ENCODE data around the gene SORBS1.

SORBS1 gene

DNA sequence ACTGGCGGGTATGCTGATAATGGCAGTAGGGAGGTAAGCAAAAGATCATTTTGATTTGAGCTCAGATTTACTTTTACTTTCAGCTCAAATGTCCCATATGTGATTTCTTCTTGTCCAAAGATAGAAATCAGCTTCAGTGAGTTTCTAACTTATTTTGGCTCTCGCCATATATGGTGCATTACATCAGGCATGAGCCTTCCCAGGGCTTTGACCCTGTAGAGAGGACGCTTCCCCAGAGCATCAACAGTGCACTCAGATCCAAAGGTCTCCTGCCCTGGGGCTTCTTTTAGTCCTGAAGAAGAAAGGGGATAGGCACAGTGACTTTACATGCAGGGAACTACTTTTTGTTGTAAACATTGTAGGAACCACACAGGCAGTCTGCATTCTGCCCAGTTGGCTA lies 141.8 kb downstream of the SORBS1 start:
- no peak for TF ChIP-seq GATA2 (IDR thresholded peaks at IDR 0.05; ENCODE audit: low read depth, low read length)

DNA sequence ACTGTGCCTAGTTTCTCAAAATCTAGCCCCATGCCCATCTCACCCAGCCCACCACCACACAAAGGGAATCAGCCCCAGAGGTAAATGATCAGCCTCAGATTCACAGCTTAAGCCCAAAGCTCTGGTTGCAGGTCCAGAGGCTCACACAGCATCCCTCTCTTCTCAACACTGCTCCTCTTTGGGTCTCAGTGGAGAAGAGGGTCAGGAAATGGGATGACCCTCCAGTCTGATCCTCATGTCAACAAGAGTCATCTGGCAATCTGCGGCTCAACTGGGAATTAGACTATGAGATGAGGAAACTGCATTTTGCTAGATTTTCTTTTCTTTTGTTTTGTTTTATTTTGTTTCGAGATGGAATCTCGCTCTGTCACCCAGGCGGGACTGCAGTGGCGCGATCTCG lies 144.2 kb downstream of the SORBS1 start:
- TF ChIP-seq GATA3 (IDR thresholded peaks at IDR 0.05; ENCODE audit: low read depth, low read length) (no peak), GATA2 (IDR thresholded peaks at IDR 0.05; ENCODE audit: low read depth, low read length) (no peak)

DNA sequence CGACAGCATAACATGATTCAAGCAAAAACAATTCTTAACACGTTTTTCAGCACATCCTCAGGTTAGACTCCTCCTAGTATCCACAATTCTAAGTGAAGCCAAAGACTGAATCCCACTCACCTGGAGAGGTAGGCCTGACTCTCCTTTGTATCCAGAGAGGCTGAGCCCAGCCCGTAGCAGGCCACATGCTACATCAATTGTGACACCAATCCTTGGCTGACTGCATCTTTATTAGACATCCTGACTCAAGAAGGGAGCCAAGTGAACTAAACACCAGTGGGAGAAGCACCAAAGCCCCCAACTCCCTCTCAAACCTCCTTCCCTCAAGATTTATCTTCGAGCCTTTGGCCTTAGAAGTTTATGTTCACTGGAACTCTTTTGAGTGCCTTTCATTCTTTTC lies 144.9 kb downstream of the SORBS1 start:
- no peak for TF ChIP-seq GATA2 (IDR thresholded peaks at IDR 0.05; ENCODE audit: low read depth, low read length)
- TF ChIP-seq GATA3 (IDR thresholded peaks at IDR 0.05; ENCODE audit: low read depth, low read length) = no peak

DNA sequence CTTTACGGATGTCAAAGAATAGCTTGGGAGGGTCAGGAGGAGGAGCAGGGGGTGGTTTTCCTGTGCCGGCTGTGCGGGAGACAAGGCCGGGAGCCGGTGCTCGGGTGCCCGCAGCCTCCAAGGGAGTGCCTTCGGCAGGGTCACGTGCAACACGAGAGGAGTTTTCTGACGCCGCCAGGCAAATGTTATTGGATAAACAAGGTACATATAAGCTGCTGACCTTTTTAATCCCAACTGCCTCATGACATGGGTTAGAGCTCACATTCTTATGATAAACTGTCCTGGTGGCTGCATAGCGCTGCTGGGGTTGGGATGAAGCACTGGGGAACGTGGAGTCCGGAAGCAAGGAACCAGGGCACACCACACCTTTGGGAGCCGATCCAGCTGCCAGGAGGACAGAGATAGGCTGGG lies 145.5 kb downstream of the SORBS1 start:
- TF ChIP-seq GATA3 (IDR thresholded peaks at IDR 0.05; ENCODE audit: low read depth, low read length) (no peak), GATA2 (IDR thresholded peaks at IDR 0.05; ENCODE audit: low read depth, low read length) (no peak)

DNA sequence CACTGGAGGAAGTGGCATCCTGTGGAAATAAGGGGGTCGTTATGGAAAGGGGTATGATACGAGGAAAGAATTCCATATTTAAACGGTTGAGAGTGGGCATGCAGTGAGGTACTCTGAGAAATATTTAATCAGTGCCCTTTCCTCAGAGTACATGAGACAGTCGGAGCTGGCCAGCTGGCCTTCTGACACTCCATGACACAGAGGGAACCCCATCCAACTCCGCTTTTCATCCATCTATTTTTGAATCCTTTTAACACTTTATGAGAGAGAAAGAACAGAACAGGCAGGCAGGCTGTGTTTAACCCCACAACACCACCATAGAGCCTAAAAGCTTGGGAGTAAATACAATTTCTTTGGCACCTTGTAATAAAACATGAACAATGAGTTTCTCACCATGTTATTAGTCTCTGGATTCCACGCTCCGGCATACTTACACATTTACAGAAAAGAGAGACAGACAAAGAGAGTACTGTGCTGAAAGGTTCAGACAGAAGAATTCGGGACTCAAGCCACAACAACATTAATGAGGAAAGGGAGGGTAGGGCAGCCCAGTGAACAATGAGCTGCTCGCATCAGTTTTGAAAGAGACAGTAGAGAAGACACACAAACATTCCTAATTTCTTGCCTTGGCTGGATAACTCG lies 146.2 kb downstream of the SORBS1 start:
- no peak for TF ChIP-seq GATA2 (IDR thresholded peaks at IDR 0.05; ENCODE audit: low read depth, low read length)
- no peak for TF ChIP-seq GATA3 (IDR thresholded peaks at IDR 0.05; ENCODE audit: low read depth, low read length)

DNA sequence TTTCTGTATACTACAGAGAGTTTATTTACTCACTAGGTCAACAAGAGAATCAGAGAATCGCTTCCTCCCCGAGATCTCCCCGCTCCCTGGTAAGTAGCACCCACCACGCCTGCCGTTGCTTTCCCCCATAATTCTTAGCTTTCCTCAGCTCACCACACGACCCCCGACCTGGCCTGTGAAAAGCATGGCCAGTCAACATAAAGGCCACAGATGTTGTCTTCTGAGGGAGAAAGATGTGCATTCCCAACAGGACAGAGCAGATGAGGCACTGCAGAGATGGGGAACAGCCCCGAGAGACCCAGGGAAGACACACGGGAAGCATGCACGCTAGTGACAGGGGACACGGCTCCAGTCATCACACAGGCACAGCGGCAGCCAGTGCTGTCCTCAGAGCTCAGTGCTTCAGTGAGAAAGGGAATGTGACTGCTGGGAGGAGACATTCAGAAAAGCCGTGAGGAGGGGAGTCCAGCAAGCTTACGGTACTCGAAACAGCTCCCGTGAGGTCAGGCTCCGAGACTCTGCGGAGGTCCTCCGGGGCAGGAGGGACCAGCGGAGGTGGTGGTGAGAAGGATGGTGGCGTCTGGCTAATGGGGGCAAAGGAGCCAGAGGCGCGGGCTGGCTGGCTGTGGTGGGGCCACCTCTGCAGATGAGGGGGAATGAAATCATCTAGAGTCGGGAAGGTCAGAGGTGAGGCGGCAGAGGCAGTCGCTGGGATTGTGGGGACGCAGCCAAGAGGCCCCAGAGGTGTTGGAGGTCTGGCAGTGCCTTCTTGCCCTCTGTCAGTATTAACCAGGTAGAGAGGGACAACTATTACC lies 146.9 kb downstream of the SORBS1 start:
- TF ChIP-seq GATA2 (IDR thresholded peaks at IDR 0.05; ENCODE audit: low read depth, low read length) (no peak), GATA3 (IDR thresholded peaks at IDR 0.05; ENCODE audit: low read depth, low read length) (no peak)

DNA sequence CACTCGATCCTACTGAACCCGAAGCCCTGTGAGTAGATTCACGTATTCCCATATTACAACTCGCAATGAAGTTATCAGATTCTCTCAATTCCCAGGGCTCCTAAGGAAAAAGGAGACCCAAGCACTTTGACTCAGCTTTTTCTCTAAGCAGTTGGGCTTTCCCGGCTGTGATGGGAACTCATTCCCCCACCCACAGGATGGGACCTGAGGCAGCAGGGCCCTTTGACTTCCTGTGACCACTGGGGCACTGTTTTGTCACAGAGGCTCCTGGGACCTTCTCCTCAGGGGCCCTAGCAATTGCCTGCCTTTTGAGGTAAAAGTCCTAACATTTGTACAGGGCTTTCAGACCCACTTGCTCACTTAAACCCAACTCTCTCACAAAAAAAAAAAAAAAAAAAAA lies 147.6 kb downstream of the SORBS1 start:
- TF ChIP-seq GATA2 (IDR thresholded peaks at IDR 0.05; ENCODE audit: low read depth, low read length) (no peak), GATA3 (IDR thresholded peaks at IDR 0.05; ENCODE audit: low read depth, low read length) (no peak)

DNA sequence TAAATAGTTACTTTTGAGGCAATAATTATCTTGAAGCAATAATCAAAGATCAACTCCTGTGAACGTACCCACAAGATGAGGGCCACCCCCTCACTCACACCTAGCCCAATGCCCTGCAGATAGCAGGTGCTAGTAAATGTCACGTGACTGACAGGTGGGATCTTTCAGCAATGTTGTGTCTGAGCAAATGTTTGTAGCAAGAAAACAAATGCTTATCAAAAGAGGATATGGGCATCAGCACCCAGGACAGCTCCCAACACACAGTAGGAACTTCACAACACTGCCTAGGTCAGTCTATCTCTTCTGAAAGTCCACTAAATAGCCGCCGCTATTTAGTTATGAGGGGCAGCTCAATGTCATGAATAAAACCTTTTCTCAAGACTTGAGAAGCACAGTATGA lies 149.5 kb downstream of the SORBS1 start:
- TF ChIP-seq GATA2 (IDR thresholded peaks at IDR 0.05; ENCODE audit: low read depth, low read length) (no peak), GATA3 (IDR thresholded peaks at IDR 0.05; ENCODE audit: low read depth, low read length) (no peak)

DNA sequence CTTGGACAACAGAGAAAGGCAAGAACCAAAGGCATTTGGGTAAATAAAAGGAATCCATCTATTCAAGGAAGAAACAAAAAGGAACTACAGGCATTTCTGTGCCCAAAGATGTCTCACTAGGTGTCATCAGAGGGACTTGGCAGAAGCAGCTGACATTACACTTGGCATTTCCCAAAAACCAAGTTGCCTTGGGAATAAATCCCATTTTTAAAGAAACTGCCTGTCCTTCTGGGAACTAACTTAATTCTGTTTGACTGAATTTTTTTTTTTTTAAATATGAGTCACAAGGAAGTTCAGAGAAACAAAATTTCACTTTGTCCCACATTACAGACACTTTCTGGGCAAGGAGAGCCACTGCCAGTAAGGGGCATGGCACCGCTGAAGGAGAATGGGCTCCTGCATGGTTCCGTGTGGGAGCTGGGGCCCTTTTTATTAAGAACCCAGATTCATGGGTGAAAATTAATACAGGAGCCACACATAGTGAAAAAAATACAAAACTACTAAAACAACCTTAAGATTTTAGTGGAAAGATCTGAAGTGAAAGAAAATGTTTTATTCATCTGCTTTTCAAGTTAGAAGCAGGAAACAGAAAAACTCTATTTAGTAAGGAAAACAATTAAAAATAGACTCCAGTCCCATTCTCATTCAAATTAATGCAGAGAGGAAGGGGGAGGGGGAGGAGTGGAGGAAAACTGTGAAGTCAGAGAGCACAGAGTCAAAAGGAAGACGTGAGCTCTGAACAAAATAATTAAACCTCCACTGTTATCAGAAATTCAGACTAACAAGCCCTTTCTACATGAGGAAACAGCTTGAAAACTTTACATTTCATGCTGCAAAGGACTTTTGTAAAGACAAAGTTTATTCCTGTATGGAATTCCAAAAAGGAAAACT lies 151.9 kb downstream of the SORBS1 start:
- TF ChIP-seq GATA2 (IDR thresholded peaks at IDR 0.05; ENCODE audit: low read depth, low read length) (no peak), GATA3 (IDR thresholded peaks at IDR 0.05; ENCODE audit: low read depth, low read length) (no peak)

DNA sequence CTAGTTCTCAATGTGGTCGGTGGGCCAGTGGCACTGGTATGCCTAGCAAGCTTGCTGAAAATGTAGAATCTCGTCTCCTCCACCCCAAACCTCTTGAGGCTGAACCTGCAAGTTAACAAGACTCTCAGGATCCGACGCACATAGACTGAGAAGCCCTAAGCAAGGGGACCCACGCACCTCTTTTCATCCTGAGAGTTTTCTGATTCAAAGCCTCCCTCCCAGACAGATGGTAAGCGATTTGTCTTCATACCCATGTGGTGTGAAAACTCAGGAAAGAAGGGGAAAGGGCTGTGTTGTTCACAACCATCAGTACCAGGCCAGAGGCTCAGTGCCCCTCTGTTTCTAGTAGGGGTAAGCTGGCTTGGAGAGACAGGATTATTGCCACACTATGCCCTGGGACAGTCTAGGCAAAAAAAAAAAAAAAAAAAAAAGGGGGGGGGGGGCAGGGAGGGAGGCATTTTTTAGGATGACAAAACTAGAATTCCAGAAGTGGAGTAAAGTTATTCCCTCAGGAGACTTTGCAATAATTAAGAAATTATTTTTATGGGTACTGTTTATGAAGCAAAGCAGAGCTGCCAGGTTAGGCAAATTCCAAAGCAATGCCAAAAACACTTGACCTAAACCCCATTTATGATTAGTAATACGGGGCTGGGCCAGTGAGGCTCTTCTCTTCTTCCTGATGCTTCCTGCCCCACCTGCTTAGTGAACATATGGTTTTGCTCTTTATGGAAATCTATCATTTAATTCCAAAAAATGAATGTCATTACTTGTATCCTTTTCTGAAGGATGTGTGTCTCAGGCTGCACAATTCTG lies 152.8 kb downstream of the SORBS1 start:
- TF ChIP-seq GATA2 (IDR thresholded peaks at IDR 0.05; ENCODE audit: low read depth, low read length) (no peak), GATA3 (IDR thresholded peaks at IDR 0.05; ENCODE audit: low read depth, low read length) (no peak)

DNA sequence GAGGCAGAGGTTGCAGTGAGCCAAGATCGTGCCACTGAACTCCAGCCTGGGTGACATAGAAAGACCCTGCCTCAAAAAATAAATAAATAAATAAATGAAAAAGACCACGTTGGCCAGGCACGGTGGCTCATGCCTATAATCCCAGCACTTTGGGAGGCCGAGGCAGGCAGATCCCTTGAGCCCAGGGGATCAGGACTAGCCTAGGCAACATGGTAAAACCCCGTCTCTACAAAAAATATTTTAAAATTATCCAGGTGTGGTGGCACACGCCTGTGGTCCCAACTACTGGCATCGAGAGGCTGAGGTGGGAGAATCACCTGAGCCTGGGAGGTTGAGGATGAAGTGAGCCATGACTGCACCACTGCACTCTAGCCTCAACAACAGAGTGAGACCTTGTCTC lies 153.6 kb downstream of the SORBS1 start:
- TF ChIP-seq GATA2 (IDR thresholded peaks at IDR 0.05; ENCODE audit: low read depth, low read length) (no peak), GATA3 (IDR thresholded peaks at IDR 0.05; ENCODE audit: low read depth, low read length) (no peak)

DNA sequence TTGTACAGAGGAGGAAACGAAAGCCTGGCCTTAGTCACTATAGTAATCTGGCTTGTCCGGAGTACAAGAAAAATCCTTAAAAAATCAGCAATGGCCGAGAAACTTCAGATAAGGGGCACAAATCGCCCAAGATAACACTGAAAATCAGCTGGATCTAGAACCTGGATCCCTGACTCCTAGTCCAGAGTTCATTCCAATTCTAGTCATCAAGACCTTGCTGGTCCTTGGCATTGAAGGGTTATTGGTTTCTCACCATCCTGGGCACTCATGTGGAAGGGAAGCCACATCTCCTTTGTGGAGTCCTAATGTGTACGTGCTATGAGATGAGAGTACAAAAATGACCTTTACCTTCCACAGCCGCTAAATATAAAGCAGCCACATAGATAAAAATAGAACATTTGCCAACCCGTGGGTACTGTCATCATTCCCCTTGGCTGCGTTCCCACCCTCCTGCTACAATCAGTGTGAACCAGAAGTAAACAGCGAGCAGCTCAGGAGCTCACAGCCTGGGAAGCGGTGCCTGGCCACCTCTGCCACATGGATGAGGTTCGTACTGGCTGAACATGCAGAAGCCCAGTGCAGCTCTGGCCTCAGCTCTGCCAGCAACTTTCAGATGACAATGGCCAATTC lies 154.4 kb downstream of the SORBS1 start:
- TF ChIP-seq GATA3 (IDR thresholded peaks at IDR 0.05; ENCODE audit: low read depth, low read length) = no peak
- TF ChIP-seq GATA2 (IDR thresholded peaks at IDR 0.05; ENCODE audit: low read depth, low read length) = no peak

DNA sequence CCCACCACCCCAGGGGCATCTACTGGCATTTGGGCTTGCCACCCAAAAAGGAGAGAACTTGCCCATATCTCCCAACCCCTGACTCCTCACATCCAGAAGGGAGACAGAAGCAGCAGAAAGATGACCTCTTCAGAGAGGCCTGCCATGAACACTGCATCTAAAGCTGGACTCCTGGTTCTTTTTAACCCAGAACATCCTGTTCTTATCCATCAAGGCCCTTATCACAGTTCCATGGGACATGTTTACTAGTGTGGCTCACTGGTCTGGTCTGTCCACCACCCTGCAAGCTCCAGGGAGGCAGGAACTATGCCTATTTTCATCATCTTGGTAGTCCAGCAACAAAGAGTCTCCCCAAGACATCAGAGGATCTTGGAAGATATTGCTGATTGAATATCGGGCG lies 155.5 kb downstream of the SORBS1 start:
- no peak for TF ChIP-seq GATA3 (IDR thresholded peaks at IDR 0.05; ENCODE audit: low read depth, low read length)
- no peak for TF ChIP-seq GATA2 (IDR thresholded peaks at IDR 0.05; ENCODE audit: low read depth, low read length)

Measured in SH-SY5Y (cell line).